ENCODE results near the gene FASTKD3.

DNA sequence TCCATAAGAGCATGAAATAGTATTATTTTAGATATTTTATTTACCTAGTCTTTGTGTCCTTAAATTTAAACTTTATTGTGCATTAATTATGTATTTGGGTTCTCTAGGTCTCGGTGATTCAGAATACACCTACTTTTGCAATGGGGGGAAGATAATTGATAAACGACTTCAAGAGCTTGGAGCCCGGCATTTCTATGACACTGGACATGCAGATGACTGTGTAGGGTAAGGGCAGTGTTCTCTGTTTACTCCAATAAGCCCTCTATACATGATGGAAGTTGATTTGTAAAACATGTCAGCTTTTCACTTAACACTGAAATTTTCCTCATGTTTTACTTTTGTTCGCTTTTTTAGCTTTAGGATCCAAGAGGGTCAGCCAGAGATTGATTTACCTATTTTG is 6.3 kb upstream of the FASTKD3 start:
- TF ChIP-seq CTCF (IDR thresholded peaks at IDR 0.05), result no peak
- no peak for TF ChIP-seq POLR2AphosphoS5 (IDR thresholded peaks at IDR 0.05; ENCODE audit: low read depth, low read length)
- TF ChIP-seq REST (IDR thresholded peaks at IDR 0.05; ENCODE audit: insufficient read depth in 1 of 2, low read depth in 2 of 2, low read length in 1 of 2), result no peak
- no peak for TF ChIP-seq SIN3A (IDR thresholded peaks at IDR 0.05; ENCODE audit: borderline replicate concordance, insufficient read depth, low read depth, low read length)

Data from Panc1 (cell line).